HG03139 (cell line): ENCODE results near the gene KCNJ12.
"Not testable (repeated sequence)": the region's sequence is repeated elsewhere in the genome, so short reads cannot be mapped to it uniquely, and the experiment has no call there.

ENCODE experiments used
- ATAC-seq: cut with Tn5 transposase; IDR thresholded peaks from one replicate; pipeline ENCODE4 v1.9.1; 2021; ENCODE audit not compliant: unreplicated experiment

The KCNJ12 gene

GRCh38 chr17:21436883-21437836 lies 61.0 kb downstream of the KCNJ12 start:
- not testable (repeated sequence) for ATAC-seq

- not testable (repeated sequence) for ATAC-seq
Measured at GRCh38 chr17:21438316-21439014, 62.3 kb downstream of the KCNJ12 start.

GRCh38 chr17:21439015-21439336 lies 62.8 kb downstream of the KCNJ12 start:
- ATAC-seq: not testable (repeated sequence)

- no peak for ATAC-seq
Measured at GRCh38 chr17:21445091-21445650, 69.0 kb downstream of the KCNJ12 start.

GRCh38 chr17:21447552-21447951 lies 71.4 kb downstream of the KCNJ12 start:
- ATAC-seq: not testable (repeated sequence)

- ATAC-seq: not testable (repeated sequence)
Measured at GRCh38 chr17:21449891-21450290, 73.7 kb downstream of the KCNJ12 start.

GRCh38 chr17:21451975-21452374 lies 75.8 kb downstream of the KCNJ12 start:
- no peak for ATAC-seq

GRCh38 chr17:21452377-21453143 lies 76.4 kb downstream of the KCNJ12 start:
- no peak for ATAC-seq

- ATAC-seq: no peak
Measured at GRCh38 chr17:21453144-21453898, 77.2 kb downstream of the KCNJ12 start.

GRCh38 chr17:21454006-21454405 lies 77.8 kb downstream of the KCNJ12 start:
- ATAC-seq: not testable (repeated sequence)

- ATAC-seq: no peak
Measured at GRCh38 chr17:21454441-21454840, 78.3 kb downstream of the KCNJ12 start.

GRCh38 chr17:21455761-21456160 lies 79.6 kb downstream of the KCNJ12 start:
- no peak for ATAC-seq

GRCh38 chr17:21456449-21456848 lies 80.3 kb downstream of the KCNJ12 start:
- not testable (repeated sequence) for ATAC-seq

GRCh38 chr17:21457051-21458026 lies 81.2 kb downstream of the KCNJ12 start:
- peak; percentile 89 for ATAC-seq

GRCh38 chr17:21458054-21458453 lies 81.9 kb downstream of the KCNJ12 start:
- no peak for ATAC-seq

GRCh38 chr17:21459536-21459935 lies 83.4 kb downstream of the KCNJ12 start:
- ATAC-seq: no peak

- no peak for ATAC-seq
Measured at GRCh38 chr17:21460358-21460757, 84.2 kb downstream of the KCNJ12 start.

GRCh38 chr17:21462237-21462636 lies 86.1 kb downstream of the KCNJ12 start:
- ATAC-seq: no peak

- no peak for ATAC-seq
Measured at GRCh38 chr17:21463204-21463661, 87.1 kb downstream of the KCNJ12 start.
